ENCODE measurements around the gene ALOX5AP.

The ALOX5AP gene

DNA sequence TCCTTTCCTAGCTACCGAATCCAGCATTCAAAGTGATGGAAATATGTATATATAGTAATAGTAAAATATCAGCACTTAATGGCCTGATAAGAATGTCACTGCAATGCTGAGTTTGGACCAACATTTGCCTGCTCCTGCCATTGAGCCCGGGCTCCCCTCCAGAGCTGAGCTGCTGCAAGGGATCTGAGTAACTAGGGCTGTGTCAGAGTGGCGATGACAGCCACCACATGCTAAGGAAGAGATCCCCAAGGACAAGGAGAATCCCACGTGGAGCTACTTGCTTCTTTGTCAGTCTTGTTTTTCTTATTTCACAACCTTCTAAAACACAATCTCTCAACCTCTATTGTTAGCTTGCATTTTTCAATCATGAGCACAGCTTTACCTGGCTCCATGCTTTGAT lies 19.5 kb upstream of the ALOX5AP start:
- Mint-ChIP-seq H3K9me3 (no peaks in the 10 kb centered on the region), H3K4me1 (no peaks in the 10 kb centered on the region), H3K27ac (no peak overlapping the region), H3K4me3 (no peak overlapping the region), H3K27me3 (ENCODE audit: low read depth) (peaks cover 7% of the 10 kb centered on the region), H3K36me3 (ENCODE audit: low read depth) (no peaks in the 10 kb centered on the region)
- TF ChIP-seq, protein P1, sequence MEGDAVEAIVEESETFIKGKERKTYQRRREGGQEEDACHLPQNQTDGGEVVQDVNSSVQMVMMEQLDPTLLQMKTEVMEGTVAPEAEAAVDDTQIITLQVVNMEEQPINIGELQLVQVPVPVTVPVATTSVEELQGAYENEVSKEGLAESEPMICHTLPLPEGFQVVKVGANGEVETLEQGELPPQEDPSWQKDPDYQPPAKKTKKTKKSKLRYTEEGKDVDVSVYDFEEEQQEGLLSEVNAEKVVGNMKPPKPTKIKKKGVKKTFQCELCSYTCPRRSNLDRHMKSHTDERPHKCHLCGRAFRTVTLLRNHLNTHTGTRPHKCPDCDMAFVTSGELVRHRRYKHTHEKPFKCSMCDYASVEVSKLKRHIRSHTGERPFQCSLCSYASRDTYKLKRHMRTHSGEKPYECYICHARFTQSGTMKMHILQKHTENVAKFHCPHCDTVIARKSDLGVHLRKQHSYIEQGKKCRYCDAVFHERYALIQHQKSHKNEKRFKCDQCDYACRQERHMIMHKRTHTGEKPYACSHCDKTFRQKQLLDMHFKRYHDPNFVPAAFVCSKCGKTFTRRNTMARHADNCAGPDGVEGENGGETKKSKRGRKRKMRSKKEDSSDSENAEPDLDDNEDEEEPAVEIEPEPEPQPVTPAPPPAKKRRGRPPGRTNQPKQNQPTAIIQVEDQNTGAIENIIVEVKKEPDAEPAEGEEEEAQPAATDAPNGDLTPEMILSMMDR (IDR thresholded peaks at IDR 0.05; ENCODE audit: unreplicated experiment in 3 of 3) = no peak

DNA sequence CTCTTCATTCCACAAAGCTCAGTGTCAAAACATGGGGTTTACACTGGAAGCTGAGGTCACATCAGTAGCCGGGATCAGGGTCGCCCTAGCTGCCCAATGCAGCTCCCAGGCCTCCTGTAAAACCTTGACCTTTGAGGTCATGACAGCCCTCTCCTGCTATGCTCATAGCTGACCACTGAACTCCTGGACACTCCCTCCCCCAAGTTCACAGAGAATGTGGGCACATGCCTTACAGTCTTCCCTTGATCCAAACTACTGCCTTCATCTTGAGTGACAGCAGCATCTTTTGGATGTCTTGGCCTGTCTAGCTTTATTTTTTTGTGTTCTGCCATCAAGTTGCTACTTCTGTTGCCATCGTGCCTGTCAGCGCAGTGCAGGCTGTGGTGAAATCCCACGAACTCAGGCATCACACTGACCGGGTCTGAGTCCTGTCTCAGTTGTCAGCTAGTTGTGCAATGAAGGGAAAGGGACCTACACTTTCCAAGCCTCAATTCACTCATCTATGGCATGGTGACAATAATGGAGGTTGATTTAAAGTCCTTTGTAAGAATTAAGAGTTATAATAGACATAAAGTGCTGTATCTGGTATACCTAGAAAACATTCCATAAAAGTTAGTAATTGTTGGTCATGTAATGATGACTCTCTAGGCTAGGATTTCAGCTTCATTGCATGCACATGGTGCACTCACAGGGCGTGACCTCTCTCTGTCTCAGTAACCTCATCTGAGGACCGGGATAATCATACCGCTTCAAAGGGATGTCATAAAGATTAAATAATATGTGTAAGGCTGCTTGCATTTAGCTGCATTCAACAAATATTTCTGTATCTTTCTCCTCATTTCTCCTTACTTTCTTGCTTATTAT lies 16.4 kb upstream of the ALOX5AP start:
- TF ChIP-seq, protein P1 (IDR thresholded peaks at IDR 0.05; ENCODE audit: unreplicated experiment in 3 of 3) = no peak
- no peak overlapping the region for H3K4me3 Mint-ChIP-seq
- H3K27me3 Mint-ChIP-seq (ENCODE audit: low read depth) = peaks cover 4% of the 10 kb centered on the region
- peaks cover 6% of the 10 kb centered on the region for H3K4me1 Mint-ChIP-seq
- H3K9me3 Mint-ChIP-seq = no peaks in the 10 kb centered on the region
- H3K27ac Mint-ChIP-seq = peak overlapping the region in 1 of 3 experiments; percentile 2
- H3K36me3 Mint-ChIP-seq (ENCODE audit: low read depth) = no peaks in the 10 kb centered on the region

DNA sequence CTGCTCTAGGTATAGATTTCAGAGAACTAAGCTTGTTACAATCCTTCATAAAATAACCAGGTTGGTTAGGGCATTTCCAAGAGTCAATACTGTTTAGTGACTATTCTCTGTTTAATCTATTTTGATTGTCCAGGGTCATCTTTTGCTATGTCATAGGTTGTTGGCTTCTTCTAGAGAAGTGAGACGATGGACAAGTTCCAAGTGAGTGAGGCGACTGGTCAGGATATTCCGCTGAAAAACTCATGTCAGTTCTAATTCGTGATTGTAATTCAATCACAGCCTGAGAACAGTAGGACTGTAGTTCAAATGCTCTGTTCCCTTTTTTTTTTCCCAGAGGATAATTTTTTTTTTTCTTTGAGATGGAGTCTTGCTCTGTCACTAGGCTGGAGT lies 15.8 kb upstream of the ALOX5AP start:
- Mint-ChIP-seq H3K9me3 (no peaks in the 10 kb centered on the region), H3K4me1 (peaks cover 6% of the 10 kb centered on the region), H3K4me3 (no peak overlapping the region), H3K27ac (peak overlapping the region in 1 of 3 experiments; percentile 2), H3K27me3 (ENCODE audit: low read depth) (peaks cover 3% of the 10 kb centered on the region), H3K36me3 (ENCODE audit: low read depth) (no peaks in the 10 kb centered on the region)
- TF ChIP-seq, protein P1 (IDR thresholded peaks at IDR 0.05; ENCODE audit: unreplicated experiment in 3 of 3) = no peak

DNA sequence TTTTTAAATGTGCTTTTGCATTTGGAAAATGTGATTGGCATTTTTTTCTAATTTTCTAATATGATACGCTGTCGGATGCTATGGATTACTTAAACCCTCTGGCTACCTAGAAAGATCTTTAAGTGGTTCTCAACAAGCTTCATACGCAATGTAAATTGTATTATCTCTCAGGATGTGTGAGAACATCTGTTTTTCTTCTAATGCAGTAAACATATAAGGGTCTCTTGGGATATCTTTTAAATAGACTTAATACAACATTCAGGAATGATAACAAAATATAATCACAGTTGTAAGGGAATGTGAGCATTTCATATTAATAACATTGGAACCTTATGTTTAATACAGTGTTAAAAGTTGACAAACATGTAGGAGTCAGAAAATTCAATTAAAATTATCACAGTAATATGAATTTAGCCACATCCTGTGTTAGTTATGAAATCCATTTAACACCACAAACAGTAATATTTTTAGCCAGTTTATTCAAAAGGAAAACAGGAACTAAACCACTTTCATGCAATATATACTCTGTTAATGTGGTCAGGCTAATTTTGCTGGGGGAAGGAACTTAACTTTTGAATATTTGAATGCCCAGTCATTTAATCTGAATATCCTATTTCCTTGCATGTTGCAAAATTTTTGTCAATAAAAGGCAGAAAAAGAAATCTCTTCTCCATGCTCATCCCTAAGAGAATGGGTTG lies 15.0 kb upstream of the ALOX5AP start:
- Mint-ChIP-seq H3K27ac (no peak overlapping the region), H3K9me3 (no peaks in the 10 kb centered on the region), H3K27me3 (ENCODE audit: low read depth) (no peaks in the 10 kb centered on the region), H3K4me1 (peaks cover 6% of the 10 kb centered on the region), H3K36me3 (ENCODE audit: low read depth) (no peaks in the 10 kb centered on the region), H3K4me3 (no peak overlapping the region)
- TF ChIP-seq, protein P1 (IDR thresholded peaks at IDR 0.05; ENCODE audit: unreplicated experiment in 3 of 3) = no peak

DNA sequence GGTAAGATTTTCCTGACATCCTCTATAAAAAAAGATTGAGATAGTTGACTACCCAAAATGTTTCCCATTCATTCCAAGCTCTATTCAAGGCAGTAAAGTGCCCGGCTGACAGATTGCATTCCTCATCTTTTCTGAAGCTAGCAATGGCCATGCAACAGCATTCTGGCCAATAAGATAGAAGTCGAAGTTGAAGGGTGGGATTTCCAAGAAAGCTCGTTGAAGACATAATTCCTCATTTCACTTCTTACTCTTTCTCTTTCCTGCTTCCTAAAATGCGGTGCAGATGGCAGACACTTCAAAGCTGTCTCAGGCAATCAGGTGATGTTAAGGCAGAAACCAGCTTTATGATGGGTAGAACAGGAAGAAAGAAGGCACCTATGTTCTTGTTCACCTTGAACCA lies 13.4 kb upstream of the ALOX5AP start:
- no peaks in the 10 kb centered on the region for H3K9me3 Mint-ChIP-seq
- peaks cover 6% of the 10 kb centered on the region for H3K4me1 Mint-ChIP-seq
- H3K27me3 Mint-ChIP-seq (ENCODE audit: low read depth) = peaks cover under 1% of the 10 kb centered on the region
- H3K36me3 Mint-ChIP-seq (ENCODE audit: low read depth) = no peaks in the 10 kb centered on the region
- TF ChIP-seq, protein P1 (IDR thresholded peaks at IDR 0.05; ENCODE audit: unreplicated experiment in 3 of 3) = no peak
- no peak overlapping the region for H3K4me3 Mint-ChIP-seq
- no peak overlapping the region for H3K27ac Mint-ChIP-seq
